Fibroblast of skin of right quadriceps (primary cell): ENCODE data around the gene TBRG4.

ENCODE experiments used
- DNase-seq: peaks from one replicate; pipeline ENCODE4 v3.0.0-alpha.2; 2013

The TBRG4 gene

DNA sequence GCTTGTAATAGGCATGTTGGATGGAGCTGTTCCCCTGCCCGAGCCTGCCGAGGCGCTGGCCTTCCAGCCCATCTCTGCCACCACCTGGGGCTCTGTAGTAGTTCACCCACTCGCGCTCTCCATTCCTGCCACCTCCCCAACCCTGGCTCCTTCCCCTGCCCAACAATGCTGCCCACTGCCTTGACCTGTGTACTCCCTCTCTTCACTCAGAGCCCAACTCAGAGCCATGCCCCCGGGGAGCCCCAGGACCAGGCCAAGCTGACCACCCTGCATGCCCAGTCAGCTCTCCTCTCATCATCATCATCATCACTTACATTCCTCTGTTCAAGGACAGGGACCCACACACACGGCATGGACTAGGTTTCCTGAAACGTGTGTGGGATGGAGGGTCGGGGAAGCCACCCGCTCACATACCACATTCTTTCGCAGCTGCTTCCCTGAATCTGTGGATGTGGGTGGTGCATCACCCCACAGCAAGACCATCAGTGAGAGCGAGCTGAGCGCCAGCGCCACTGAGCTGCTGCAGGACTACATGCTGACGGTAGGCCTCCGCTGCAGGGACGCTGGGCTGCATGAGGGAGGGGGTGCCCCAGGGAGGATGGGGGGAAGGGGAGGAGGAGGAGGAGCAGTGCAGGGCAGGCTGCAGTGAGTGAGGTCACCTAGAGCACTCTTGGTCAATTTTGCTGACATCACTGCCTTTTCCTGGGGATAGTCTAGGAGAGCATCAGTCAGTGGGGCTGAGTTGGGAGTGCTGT lies 38.3 kb downstream of the TBRG4 start:
- DNase-seq, result no peak

DNA sequence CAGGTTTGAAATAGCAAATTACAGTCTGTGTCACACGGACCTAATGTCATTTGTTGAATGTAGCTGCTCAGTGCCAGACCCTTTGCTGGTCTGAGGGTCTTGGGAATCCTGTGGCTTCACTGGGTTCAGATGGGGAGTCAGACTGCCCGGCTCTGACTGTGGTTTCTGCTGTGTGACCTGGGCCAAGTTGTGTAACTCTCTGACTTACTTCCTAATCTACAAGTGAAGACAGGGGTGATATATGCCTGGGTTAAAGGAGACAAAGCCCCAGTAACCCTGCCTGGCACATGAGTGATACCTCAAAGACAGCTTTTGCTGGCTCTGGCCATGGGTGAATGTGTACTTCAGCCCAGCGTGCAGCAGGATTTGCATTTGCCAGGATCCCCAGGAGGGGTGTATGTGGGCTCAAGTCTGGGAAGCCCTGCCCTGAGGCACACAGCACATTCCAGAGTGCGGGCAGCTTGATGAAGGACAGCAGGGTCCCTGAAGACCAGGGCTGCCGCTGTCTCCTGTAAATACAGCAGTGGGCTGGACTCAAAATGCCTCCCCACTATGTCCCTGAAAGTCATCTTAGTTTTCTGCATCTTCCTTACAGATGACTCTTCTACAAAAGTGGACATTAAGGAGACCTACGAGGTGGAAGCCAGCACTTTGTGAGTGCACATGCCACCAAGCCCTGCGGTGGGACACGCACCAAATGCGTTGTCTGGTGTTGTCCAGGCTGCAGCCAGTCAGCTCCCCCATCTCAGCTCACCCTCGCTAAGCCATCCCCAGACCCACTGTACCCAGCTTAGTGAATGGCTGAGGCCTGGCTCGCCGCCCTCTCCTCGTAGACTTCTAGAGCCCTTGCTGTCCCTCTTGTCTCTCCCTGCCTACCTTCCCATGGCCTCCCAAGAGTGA lies 39.1 kb downstream of the TBRG4 start:
- no peak for DNase-seq

DNA sequence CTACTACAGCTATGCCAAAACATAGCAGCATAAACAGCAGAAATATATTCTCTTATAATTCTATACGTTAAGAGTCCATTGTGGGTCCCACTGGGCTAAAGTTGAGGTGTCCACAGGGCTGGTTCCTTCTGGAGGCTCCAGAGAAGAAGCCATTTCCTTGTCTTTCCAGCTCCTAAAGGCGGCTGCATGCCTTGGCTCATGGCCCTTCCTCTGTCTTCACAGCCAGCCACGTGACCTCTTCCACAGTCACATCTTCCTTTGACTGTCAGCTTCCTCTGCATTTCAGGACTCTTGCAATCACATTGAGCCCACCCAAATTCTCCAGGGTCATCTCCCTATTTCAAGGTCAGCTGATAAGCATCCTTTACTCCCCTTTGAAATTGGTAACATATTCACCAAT lies 40.0 kb downstream of the TBRG4 start:
- no peak for DNase-seq

DNA sequence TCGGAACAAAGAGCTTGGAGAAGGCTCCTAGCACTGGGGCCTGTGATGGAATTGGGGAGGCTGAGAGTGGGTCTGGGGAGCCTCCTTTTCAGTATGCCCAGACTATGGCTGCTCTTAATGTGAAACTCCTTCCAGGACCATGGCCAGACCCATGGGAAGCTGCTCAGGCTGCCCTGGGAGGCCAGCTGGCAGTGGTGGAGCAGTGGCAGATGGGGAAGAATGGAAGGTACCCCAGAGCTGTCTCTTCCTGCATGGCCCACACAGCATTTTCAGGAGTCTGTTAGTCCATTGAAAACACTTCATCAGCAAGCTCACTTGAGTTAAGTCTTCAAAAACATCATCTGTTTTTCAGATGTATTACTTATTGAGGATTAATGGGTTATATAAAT lies 41.2 kb downstream of the TBRG4 start:
- no peak for DNase-seq

DNA sequence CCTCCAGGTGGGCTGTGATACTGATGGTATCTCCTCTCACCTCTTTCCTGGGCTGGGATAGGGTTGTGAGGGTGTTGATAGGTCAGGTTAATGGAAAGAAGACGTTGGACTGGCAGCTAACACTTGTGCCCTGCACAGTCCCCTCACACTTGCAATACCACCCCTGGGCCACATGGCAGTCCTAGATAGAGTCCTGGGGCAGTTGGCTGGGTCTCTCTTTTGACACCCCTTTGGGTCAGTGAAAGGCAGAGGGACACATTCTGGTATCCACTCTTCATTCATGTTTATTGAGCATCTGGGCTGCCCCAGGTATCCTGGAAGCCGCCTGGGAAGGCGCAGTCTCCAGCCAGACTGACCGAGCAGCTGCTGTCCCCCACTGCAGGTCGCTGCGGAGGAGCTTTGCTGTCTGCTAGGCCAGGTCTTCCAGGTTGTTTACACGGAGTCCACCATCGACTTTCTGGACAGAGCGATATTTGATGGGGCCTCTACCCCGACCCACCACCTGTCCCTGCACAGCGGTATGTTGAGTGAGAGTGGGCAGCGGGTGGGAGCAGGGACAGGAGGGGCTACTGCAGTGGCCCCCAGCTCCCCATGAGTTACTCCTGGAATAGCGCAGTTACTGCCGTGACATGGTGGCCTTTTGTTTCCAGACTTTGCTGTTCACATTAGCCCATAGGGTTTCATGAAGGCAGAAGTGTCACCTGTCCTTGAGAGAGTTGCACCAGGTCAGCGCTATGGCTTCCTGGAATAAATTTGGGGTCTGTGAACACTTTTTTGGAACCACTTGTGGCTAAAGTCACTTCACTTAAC lies 41.8 kb downstream of the TBRG4 start:
- no peak for DNase-seq

DNA sequence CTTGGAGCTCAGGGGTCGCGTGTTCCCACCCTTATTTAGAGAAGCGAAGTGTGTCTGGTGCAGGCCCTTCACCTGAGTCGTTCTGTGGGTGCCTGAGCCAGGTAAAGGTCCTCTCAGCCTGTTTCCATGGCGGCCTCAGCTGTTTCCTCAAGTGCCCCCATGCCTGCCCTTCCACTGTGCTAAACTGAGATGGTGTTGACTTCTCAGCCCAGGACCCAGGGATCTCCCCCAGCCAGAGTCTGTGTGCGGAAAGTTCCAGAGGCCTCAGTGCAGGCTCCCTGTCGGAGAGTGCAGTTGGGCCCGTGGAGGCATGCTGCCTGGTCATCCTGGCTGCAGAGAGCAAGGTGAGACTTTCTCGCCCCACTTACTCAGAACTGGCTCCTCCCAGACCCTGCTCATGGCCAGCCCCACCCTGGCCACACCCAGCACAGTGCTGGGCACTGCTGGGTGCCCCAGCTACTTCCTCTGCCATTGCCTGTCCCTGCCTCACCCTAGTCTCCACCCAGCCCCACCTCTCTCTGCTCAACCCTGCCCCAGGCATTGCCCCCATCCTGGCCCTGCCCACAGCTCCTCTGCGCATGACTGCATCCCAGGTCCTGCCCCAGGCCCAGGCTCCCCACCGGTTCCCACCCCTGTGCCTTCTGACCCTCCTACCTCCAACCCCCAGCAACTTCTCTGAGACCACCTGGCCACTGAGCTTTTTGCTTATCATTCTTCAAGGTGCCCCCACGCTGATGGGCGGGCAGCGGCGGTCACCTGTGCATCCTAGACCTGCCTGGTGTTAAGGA lies 43.1 kb downstream of the TBRG4 start:
- no peak for DNase-seq

DNA sequence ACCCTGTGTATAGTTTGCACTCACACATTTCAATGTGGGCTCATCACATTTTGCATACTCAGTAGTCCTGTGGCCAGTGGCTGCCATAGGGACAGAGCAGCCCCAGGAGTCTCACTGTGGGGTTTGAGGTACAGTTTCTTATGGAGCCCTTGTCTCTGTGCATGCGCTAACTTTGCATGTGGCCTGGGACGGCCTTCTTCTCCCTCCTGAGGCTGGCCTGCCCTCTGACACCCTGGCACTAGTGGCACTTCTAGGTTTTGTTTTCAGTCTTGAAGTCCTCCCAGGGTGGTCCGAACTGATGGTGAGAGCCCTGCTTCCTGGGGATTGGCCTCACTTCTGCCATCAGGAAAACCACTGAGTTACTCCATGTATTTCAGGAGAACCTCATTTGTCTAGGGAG lies 43.9 kb downstream of the TBRG4 start:
- no peak for DNase-seq

DNA sequence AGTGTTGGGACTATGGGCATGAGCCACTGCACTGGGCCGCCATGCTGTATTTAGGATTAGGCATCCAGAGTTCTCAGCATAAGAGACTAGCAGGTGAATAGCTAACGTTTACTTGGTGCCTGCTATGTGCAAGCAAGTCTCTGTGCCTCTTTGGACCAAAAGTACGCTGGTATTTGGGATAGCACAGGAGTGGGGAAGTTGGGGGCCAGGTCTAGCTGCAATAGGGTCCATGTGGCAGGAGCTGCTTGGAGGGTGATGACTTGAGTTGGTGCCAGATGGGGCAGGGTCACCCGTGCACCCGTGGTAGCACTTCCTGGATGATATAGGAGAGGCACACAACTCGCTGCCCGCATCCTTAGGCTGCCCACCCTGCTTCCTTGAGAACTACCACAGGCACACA lies 45.1 kb downstream of the TBRG4 start:
- no peak for DNase-seq

DNA sequence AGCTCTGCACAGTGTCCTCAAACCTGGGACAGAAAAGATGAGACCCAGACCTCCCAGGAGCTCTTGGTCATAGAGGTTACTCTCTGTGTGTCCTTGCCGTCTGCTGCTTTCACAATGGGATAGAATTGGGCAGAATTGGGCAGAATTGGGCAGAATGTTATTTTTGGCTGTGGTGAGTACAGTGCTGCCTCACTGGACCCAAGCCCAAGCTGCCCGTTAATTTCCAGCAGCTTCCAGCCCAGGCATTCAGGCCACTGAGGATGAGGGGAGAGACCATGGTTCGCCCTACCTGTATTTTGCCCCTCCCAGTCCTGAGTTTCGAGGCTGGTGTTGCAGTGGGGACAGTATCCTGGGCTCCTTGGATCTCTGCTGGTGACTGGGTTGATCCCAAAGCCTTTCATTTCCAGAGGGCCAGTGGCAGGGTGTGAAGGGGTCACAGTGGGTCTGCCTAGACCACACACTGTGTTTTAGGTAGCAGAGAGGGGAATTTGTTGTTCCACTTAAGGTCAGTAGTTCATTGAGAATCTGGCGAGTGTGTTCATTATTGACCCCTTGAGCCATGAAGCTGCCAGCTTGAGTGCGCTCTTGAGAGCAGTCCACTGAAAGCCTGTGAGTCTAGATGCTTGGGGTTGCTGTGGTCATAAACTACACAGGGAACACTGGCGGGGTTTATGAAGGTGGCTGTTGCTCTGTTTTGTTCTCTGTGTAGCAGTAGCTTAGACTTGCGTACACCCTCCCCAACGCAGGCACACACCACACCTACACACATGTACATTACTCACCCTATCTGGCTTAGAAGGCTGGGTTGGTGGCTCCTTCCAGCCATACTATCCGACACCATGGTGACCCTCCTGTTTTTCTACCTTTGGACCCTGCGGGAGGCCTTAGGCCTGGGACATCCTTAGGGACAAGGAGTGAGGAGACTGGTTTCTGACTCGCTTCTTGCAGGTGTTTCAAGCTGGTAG lies 46.2 kb downstream of the TBRG4 start:
- no peak for DNase-seq

DNA sequence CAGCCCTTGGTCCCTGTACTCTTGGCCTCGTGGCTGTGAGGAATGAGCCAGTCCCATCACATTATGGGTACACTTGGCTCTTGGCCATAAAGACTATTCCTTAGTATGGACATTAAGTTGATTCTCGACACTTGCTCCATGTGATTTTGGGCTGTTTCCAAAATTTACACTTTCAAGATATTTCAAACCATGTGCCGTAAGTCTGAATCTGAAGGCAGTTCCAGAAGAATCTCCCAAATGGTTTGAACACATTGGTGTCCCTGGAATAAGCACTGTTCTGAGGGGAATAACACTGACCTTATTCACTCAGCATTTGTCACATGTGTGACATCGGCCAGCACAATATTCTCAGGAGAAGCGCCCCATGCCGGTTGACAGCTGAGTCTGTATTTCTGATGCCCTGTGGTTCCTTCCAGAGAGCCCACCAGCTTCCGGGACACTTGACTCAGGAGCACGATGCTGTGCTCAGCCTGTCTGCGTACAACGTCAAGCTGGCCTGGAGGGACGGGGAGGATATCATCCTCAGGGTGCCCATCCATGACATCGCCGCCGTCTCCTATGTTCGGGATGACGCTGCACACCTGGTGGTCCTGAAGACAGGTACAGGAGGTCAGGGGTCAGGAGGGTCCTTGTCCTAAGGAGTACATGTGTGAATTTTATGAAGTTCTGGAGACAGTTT lies 47.3 kb downstream of the TBRG4 start:
- DNase-seq, result no peak

DNA sequence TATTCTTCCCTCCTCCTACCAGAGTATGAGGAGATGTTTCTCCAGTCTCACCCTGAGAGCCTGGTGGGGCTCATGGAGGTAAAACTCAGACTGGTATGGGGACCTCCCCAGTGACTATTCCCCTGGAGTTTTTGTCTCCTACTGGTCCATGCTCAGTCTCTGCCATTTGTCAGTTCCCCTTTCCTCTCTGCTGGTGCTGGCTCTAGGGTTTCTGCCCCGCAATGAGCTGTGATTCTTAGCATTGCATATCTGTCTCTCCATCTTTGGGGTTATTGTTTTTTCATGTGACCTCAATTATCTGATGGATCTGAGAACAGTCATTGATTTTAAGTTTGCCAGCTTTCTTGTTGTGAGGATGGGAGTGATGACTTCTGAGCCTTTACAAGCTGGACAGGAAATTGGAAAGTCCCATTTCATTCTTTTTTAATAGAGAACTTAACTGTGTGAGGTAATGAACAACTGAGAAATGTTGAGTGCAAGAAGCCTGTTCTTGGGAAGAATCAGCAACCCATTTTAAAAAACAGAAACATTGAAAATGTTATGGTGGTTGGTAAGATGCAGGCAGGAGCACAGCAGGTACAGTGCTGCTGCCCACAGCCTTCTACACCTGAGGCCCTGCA lies 49.6 kb downstream of the TBRG4 start:
- no peak for DNase-seq

DNA sequence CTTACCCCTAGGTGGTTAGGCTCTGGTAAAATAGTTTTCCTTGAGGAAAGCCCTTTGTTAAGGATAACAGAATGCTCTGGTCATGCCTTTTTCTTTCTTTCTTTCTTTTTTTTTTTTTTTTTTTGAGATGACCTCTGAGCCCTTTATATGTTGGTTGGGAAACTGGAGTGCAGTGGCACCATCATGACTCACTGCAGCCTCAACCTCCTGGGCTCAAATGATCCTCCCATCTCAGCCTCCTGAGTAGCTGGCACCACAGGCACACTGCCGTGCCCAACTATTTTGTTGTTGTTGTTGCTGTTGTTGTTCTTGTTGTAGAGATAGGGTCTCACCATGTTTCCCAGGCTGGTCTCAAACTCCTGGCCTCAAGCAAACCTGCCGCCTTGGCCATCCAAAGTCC lies 50.1 kb downstream of the TBRG4 start:
- DNase-seq, result no peak

DNA sequence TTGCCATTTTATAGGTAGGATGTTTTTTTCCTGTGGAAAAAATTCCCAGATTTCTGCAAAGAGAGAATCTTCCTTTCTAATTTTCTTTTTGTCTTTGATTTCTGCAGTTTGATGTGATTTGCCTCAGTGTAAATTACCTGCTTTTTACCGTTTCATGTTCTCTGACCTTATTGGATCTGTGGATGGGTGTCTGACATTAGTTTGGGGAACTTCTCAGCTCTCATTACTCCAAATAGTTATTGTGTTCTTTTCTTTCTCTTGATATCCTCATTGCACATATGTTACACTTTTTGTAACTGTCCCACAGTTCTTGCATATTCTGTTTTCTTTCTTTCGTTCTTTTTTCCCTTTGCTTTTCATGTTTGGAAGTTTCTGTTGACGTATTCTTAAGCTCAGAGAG lies 51.2 kb downstream of the TBRG4 start:
- no peak for DNase-seq

DNA sequence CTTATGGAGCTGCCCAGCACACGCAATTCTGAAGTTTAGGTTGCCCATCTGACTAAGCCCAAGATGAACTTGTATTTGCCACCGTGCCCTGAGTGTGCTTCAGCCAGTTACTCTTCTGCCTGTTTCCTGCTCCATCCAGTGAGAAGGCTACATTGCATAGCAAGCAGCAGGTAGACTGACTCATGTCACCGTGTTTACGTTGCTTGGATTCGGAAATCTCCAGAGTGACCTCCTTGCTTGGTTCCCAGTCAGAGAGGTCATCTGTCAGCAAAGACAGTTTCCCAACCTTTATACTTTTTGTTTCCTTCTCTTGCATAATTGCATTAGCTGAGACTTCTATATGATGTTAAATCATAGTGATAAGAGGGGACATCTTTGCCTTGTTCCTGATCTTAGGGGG lies 53.6 kb downstream of the TBRG4 start:
- DNase-seq, result no peak

DNA sequence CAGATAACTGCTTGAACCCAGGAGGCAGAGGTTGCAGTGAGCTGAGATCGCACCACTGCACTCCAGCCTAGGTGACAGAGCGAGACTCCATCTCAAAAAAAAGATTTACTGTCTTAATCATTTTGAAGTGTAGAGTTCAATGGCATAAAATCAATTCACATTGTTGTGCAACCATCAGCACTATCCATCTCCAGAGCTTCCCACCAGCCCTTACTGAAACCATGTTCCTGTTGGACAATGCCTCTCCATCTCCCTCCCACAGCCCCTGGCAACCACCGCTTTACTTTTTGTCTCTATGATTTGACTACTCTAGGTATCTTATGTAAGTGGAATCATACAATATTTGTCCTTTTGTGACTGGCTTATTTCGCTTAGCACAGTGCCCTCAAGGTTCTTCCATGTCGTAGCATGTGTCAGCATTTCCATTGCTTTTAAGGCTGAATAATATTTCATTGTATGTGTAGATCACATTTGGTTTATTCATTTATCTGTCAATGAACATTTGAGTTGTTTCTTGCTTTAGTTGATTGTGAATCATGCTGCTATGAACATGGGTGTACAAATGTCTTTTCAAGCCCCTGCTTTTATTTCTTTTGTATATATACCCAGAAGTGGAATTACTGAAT lies 55.8 kb downstream of the TBRG4 start:
- DNase-seq, result no peak

DNA sequence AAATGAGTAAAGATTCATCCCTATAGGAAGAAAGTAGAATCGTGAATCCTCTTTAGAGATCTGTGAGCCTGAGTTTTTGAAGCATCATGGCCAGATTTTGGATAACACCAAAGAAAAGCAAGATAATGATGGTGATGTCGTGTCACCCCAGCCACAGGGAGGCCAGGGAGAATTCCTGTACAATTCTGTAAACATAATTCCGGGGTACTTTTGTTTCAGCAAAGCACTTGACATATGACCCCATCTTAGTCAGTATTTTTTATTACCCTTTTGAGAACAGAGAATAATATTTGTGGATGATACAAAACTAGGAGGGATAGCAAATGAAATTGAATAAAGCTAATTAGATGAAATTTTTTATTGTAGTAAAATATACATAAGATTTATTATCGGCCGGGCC lies 56.5 kb downstream of the TBRG4 start:
- DNase-seq, result no peak

DNA sequence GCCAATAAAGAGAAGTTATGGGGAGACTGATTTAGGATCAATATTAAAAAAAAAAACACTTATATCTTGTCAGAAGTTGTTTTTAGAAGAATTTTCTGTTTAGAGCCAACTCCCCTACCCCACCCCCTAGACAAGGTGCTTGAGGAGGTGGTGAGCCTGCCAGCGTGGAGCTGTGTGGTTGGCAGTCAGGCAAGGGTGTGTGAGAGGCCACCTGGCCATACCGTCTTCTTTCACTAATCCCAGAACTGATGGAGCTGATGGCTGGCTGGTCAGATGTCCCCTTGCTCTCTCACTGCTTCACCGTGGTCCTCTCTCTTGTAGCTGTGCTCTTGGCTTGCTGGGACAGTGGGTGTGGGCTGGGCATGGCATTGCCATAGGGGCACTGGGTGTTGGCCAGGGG lies 57.1 kb downstream of the TBRG4 start:
- no peak for DNase-seq

DNA sequence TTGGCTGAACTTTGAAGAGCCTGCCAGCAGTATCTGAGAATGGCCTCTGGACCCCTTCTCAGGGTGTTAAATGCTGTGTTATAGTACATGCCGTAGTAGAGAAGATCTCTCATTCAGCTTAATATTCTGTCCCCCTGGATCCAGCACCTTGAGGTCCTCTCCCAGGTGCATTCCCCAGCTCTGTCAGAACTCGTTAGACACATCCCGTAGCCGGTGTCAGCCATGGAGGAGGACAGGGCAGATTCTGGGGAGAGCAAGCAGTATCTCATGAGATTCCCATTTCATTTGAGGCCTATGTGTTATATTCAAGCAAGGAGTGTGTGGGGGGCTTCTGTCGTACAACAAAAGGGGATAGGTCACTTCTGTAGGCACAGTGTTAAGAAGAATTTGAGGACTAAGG lies 57.6 kb downstream of the TBRG4 start:
- no peak for DNase-seq

DNA sequence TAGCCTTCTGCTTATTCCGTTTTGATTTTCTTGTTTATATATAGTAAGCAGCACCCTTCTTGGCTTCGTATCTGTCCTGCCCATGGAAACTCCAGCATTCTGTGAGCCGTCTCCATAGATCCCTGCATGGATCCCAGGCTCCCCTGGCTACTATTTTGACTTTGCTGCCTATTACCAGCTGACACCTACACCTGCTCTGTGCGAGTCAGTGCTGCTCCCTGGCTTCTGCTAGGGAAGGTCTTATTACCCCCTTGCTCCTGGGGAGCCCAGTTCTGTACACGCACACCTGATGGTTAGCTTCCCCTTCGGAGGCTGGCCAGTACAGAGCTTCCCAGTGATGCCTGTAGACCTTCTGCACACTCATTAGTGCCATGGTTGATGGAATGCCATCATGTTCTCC lies 58.1 kb downstream of the TBRG4 start:
- DNase-seq, result no peak

DNA sequence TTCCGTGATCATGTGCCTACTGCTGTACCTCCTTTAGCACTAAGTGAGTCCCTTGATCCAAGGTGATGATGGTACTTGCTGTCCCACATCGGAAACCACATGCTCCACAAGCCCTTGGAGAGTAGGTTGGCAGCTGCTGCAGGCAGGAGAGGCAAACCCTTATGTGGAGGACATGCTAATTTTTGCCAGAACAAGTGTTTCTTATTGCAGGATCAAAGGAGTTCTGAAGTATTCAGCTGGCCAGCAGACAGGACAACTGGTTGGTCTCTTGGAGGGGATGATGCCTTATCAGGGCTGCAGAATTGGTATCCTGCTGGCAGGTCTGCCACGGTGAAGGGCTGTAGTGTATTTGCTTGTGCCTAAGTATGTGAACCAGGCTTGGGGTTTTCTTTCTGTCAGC lies 59.5 kb downstream of the TBRG4 start:
- no peak for DNase-seq
